Colonic mucosa (tissue), 4 donors: ENCODE data around the gene MOB2. TPM values are rescaled to one million over a fixed set of nuclear protein-coding genes. Genes with fewer than 3 reads are reported as not detected.

Experiments used
- DNase-seq: peaks from one replicate; pipeline ENCODE4 v3.0.0-alpha.2; 2020
- H3K27ac ChIP-seq: fragments of 200-600 bp; one replicate; pipeline ENCODE4 v1.8.0; 2021
- H3K27me3 ChIP-seq: fragments of 200-600 bp; one replicate; pipeline ENCODE4 v1.8.0; 2021
- H3K36me3 ChIP-seq: fragments of 200-600 bp; one replicate; pipeline ENCODE4 v1.8.0; 2021
- H3K4me1 ChIP-seq: fragments of 200-600 bp; one replicate; pipeline ENCODE4 v1.8.0; 2021; ENCODE audit warnings: mild to moderate bottlenecking
- H3K4me3 ChIP-seq: fragments of 200-600 bp; one replicate; pipeline ENCODE4 v1.8.0; 2021
- H3K9ac ChIP-seq, 2 donors: one replicate each; pipeline ENCODE4 v1.7.0; 2013; ENCODE audit warnings: control low read depth in 2 of 2, low read depth in 2 of 2, low read length in 2 of 2
- H3K9me3 ChIP-seq: fragments of 200-600 bp; one replicate; pipeline ENCODE4 v1.8.0; 2021
- CTCF ChIP-seq: fragments of 200-600 bp; IDR thresholded peaks from one replicate; pipeline ENCODE4 v1.8.0; 2022; ENCODE audit warnings: antibody characterized with exemption, mild to moderate bottlenecking
- intact Hi-C: fragments of 100-400 bp; cut with DNase I; formaldehyde crosslinking; loops from one replicate; pipeline ENCODE4 v1.14.1; 2022
- total RNA-seq, 2 donors: library from RNA; stranded (reverse); fragmentation: NEBNext Ultra II Directional in 1 of 2; extraction: Animal tissue kit (Norgen Biotek cat#: 25700) in 1 of 2; gene quantifications; one replicate each; pipeline ENCODE4 v1.2.1, GENCODE V29; 2021
- donor health status: healthy.
- donor health status: DM: no; HTN: no; CAD: no.
- donor health status: DM: no; HTN: no; CAD: no.

The MOB2 gene
- total RNA-seq, 2 donors from 2014 or later, result 41.6 to 49.2 TPM

GRCh38 chr11:1479006-1479677 is 7.4 kb downstream of the MOB2 start:
- Histone ChIP-seq H3K9ac (no peak overlapping the region), H3K36me3 (peaks cover 7% of the 10 kb centered on the region), H3K27me3 (no peaks in the 10 kb centered on the region), H3K9me3 (no peaks in the 10 kb centered on the region), H3K27ac (no peak overlapping the region), H3K4me1 (no peaks in the 10 kb centered on the region), H3K4me3 (no peak overlapping the region)
- intact Hi-C loops, result no loop called here
- no peak for DNase-seq
- TF ChIP-seq CTCF, result no peak

GRCh38 chr11:1478544-1478943 is 8.0 kb downstream of the MOB2 start:
- Histone ChIP-seq H3K4me3 (no peak overlapping the region), H3K27me3 (no peaks in the 10 kb centered on the region), H3K4me1 (no peaks in the 10 kb centered on the region), H3K27ac (no peak overlapping the region), H3K9ac (no peak overlapping the region), H3K9me3 (no peaks in the 10 kb centered on the region), H3K36me3 (peaks cover 7% of the 10 kb centered on the region)
- intact Hi-C loops, result no loop called here
- no peak for DNase-seq
- no peak for TF ChIP-seq CTCF

GRCh38 chr11:1478011-1478410 is 8.6 kb downstream of the MOB2 start:
- Histone ChIP-seq H3K9me3 (no peaks in the 10 kb centered on the region), H3K36me3 (peaks cover 7% of the 10 kb centered on the region), H3K4me3 (no peak overlapping the region), H3K4me1 (no peaks in the 10 kb centered on the region), H3K9ac (no peak overlapping the region), H3K27ac (no peak overlapping the region), H3K27me3 (no peaks in the 10 kb centered on the region)
- TF ChIP-seq CTCF, result no peak
- DNase-seq, result no peak
- intact Hi-C loops, result no loop called here

DNA sequence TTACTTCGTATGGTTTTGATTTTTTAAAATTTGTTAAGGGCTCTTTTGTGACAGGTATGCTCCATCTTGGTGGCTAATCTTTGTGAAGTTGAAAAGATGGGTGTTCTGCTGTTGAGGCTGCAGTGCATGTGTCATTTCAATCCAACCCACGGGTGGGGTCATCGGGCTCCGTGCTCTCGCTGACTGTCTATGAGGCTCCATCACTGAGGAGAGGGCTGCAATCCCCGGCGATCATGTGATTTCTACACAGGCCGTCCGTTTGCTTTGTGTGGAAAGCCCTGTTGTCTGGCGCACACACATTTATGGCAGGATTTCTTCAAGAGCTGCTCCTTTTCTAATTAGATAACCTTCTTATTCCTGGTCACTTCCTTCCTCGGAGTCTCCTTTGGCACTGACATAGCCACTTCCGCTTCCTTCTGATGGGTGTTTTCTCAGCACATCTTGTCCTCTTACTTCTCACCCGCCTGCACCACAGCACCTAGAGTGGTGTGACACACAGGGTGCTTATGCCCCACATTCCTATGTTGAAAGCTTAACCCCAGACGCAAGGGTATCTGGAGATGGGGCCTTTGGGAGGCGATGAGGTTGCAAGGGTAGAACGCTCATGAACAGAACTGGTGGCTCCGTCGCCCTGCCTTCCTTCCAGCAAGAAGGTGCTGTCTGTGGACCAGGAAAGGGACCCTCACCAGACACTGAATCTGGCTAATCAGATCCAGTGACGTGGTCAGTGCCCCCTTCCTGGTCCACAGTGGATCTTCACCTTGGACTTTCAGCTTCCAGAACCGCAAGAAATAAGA is 9.4 kb downstream of the MOB2 start:
- H3K9ac ChIP-seq, result no peak overlapping the region
- no peaks in the 10 kb centered on the region for H3K9me3 ChIP-seq
- DNase-seq, result no peak
- no peaks in the 10 kb centered on the region for H3K4me1 ChIP-seq
- intact Hi-C loops, result no loop called here
- TF ChIP-seq CTCF, result no peak
- H3K27ac ChIP-seq, result no peak overlapping the region
- H3K4me3 ChIP-seq, result no peak overlapping the region
- no peaks in the 10 kb centered on the region for H3K27me3 ChIP-seq
- H3K36me3 ChIP-seq, result peaks cover 7% of the 10 kb centered on the region

DNA sequence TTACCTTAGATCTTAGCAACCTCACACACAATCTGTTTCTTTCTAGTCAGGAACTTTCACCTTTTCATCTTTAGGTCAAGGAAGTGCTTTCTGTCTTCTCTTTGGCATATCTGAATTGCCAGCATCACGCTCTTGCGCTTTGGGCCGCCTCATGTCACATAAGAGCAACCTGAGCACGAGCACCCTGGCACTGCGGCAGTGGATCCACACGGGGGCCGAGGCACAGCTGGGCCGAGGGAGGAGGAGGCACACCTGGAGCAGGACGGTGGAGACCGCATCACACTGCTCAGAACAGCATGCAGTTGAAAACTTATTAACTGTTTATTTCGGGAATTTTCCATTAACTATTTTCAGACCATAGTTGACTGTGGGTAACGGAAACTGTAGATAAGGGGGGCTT is 10.7 kb downstream of the MOB2 start:
- no peaks in the 10 kb centered on the region for H3K9me3 ChIP-seq
- no peak for DNase-seq

More for the DNA sequence above, 10.7 kb downstream of the MOB2 start:
- intact Hi-C loops, result no loop called here
- Histone ChIP-seq H3K36me3 (peaks cover 7% of the 10 kb centered on the region), H3K4me3 (no peak overlapping the region), H3K4me1 (no peaks in the 10 kb centered on the region), H3K9ac (no peak overlapping the region), H3K27me3 (no peaks in the 10 kb centered on the region), H3K27ac (no peak overlapping the region)
- no peak for TF ChIP-seq CTCF
